Lower lobe of right lung (tissue), 2 donors: ENCODE data around the gene THTPA. TPM values are rescaled to one million over a fixed set of nuclear protein-coding genes. Genes with fewer than 3 reads are reported as not detected.

Source experiments
- ATAC-seq, 2 donors: fragments of 200-7000 bp; cut with Tn5 transposase; one replicate each; pipeline ENCODE4 v1.9.1; 2020 to 2022; ENCODE audit warnings: mild to moderate bottlenecking in 2 of 2, moderate library complexity in 2 of 2
- DNase-seq: peaks from one replicate; pipeline ENCODE4 v3.0.0-alpha.2; 2020
- H3K27ac ChIP-seq: fragments of 200-600 bp; one replicate; pipeline ENCODE4 v1.8.0; 2022
- H3K27me3 ChIP-seq: fragments of 200-600 bp; one replicate; pipeline ENCODE4 v1.8.0; 2022; ENCODE audit warnings: low read depth
- H3K36me3 ChIP-seq: fragments of 200-600 bp; one replicate; pipeline ENCODE4 v1.8.0; 2022; ENCODE audit warnings: mild to moderate bottlenecking
- H3K4me1 ChIP-seq: fragments of 200-600 bp; one replicate; pipeline ENCODE4 v1.8.0; 2022
- H3K4me3 ChIP-seq: fragments of 200-600 bp; one replicate; pipeline ENCODE4 v1.8.0; 2022; ENCODE audit warnings: mild to moderate bottlenecking
- H3K9me3 ChIP-seq: fragments of 200-600 bp; one replicate; pipeline ENCODE4 v1.8.0; 2022
- CTCF ChIP-seq: fragments of 200-600 bp; IDR thresholded peaks from one replicate; pipeline ENCODE4 v1.8.0; 2022; ENCODE audit warnings: antibody characterized with exemption, mild to moderate bottlenecking
- intact Hi-C: fragments of 100-400 bp; cut with DNase I; formaldehyde crosslinking; loops from one replicate; pipeline ENCODE4 v1.11.0; 2022
- total RNA-seq: library from RNA; stranded (reverse); fragmentation: NEBNext Ultra II Directional; extraction: Animal tissue kit (Norgen Biotek cat#: 25700); gene quantifications from one replicate; pipeline ENCODE4 v1.2.1, GENCODE V29; 2021
- donor health status: DM: no; HTN: yes; CAD: no; lungs with severe emphysema.

The THTPA gene
- total RNA-seq, 1 donor from 2014 or later: 19.1 TPM

GRCh38 chr14:23545740-23546365 is 10.2 kb upstream of the THTPA start:
- intact Hi-C loops: no loop called here
- Histone ChIP-seq H3K4me1 (peaks cover 8% of the 10 kb centered on the region), H3K4me3 (no peak overlapping the region), H3K36me3 (no peaks in the 10 kb centered on the region), H3K27me3 (no peaks in the 10 kb centered on the region), H3K9me3 (no peaks in the 10 kb centered on the region), H3K27ac (no peak overlapping the region)
- no peak for TF ChIP-seq CTCF
- DNase-seq (no peak), ATAC-seq (no peak)

- intact Hi-C loops: no loop called here
These were observed 9.5 kb upstream of the THTPA start for GRCh38 chr14:23546450-23547035.

GRCh38 chr14:23547924-23548323 is 8.1 kb upstream of the THTPA start:
- intact Hi-C loops: no loop called here
- DNase-seq: no peak
- H3K36me3 ChIP-seq: no peaks in the 10 kb centered on the region

More at GRCh38 chr14:23546450-23547035, 9.5 kb upstream of the THTPA start:
- no peaks in the 10 kb centered on the region for H3K36me3 ChIP-seq
- no peaks in the 10 kb centered on the region for H3K27me3 ChIP-seq
- H3K4me1 ChIP-seq: peaks cover 8% of the 10 kb centered on the region
- no peaks in the 10 kb centered on the region for H3K9me3 ChIP-seq
- H3K27ac ChIP-seq: no peak overlapping the region
- ATAC-seq: no peak
- no peak for DNase-seq
- no peak for TF ChIP-seq CTCF
- H3K4me3 ChIP-seq: no peak overlapping the region

GRCh38 chr14:23548351-23549318 is 7.4 kb upstream of the THTPA start:
- intact Hi-C loops: no loop called here
- ATAC-seq (no peak), DNase-seq (no peak)
- no peak for TF ChIP-seq CTCF
- Histone ChIP-seq H3K27ac (no peak overlapping the region), H3K4me1 (peaks cover 13% of the 10 kb centered on the region), H3K9me3 (no peaks in the 10 kb centered on the region), H3K4me3 (no peak overlapping the region), H3K27me3 (no peaks in the 10 kb centered on the region), H3K36me3 (no peaks in the 10 kb centered on the region)

More at GRCh38 chr14:23547924-23548323, 8.1 kb upstream of the THTPA start:
- Histone ChIP-seq H3K27me3 (no peaks in the 10 kb centered on the region), H3K4me3 (no peak overlapping the region), H3K9me3 (no peaks in the 10 kb centered on the region), H3K27ac (no peak overlapping the region), H3K4me1 (peaks cover 13% of the 10 kb centered on the region)
- no peak for TF ChIP-seq CTCF
- ATAC-seq: no peak

- DNase-seq: no peak
- Histone ChIP-seq H3K4me3 (peak overlapping the region; percentile 76), H3K27ac (no peak overlapping the region), H3K9me3 (no peaks in the 10 kb centered on the region), H3K36me3 (no peaks in the 10 kb centered on the region), H3K4me1 (peaks cover 15% of the 10 kb centered on the region), H3K27me3 (no peaks in the 10 kb centered on the region)
- intact Hi-C loops: no loop called here
- ATAC-seq: peak in 1 of 2 donors; percentile 3
- no peak for TF ChIP-seq CTCF
These were observed 5.8 kb upstream of the THTPA start for GRCh38 chr14:23550131-23550811.
